Psoas muscle (tissue), 8 donors: ENCODE measurements around the gene TRAF3. TPM values are rescaled to one million over a fixed set of nuclear protein-coding genes. Genes with fewer than 3 reads are reported as not detected.
"Not testable (repeated sequence)": the region's sequence is repeated elsewhere in the genome, so short reads cannot be mapped to it uniquely, and the experiment has no call there.

Experiments used
- ATAC-seq, 4 donors: fragments of 200-7000 bp; cut with Tn5 transposase; one replicate each; pipeline ENCODE4 v1.9.1; 2020; ENCODE audit warnings: moderate library complexity in 3 of 4, mild to moderate bottlenecking in 2 of 4
- DNase-seq, 2 donors: peaks; one replicate each; pipeline ENCODE4 v3.0.0-alpha.2; 2020
- H3K27ac ChIP-seq: fragments of 200-600 bp; one replicate; pipeline ENCODE4 v1.8.0; 2022
- H3K27me3 ChIP-seq, 3 donors: fragments of 200-600 bp in 1 of 3; one replicate each; pipeline versions ENCODE4 v1.6.1 to v1.8.0; 2013 to 2022; ENCODE audit warnings: low read length in 2 of 3, mild to moderate bottlenecking in 2 of 3, moderate library complexity in 1 of 3; ENCODE audit not compliant: insufficient read depth in 3 of 3
- H3K36me3 ChIP-seq, 2 donors: fragments of 200-600 bp in 1 of 2; one replicate each; pipeline versions ENCODE4 v1.6.1 to v1.8.0; 2013 to 2022; ENCODE audit warnings: low read depth in 1 of 2, mild to moderate bottlenecking in 1 of 2, moderate library complexity in 1 of 2; ENCODE audit not compliant: insufficient read depth in 1 of 2
- H3K4me1 ChIP-seq: fragments of 200-600 bp; one replicate; pipeline ENCODE4 v1.8.0; 2022
- H3K4me3 ChIP-seq: fragments of 200-600 bp; one replicate; pipeline ENCODE4 v1.8.0; 2022; ENCODE audit warnings: mild to moderate bottlenecking
- H3K9me3 ChIP-seq: fragments of 200-600 bp; one replicate; pipeline ENCODE4 v1.8.0; 2022
- WGBS, 3 donors: extraction: QIAGEN DNeasy Blood & Tissue Kit; methylation state at CpG; one replicate each; pipeline versions ENCODE4 v1.1.6 to v1.1.7; 2013; 5-methylcytosine and 5-hydroxymethylcytosine counted together
- intact Hi-C, 2 donors: fragments of 100-400 bp; cut with DNase I; formaldehyde crosslinking; loops; one replicate each; pipeline versions ENCODE4 v1.11.0 to v1.14.2; 2022
- polyA plus RNA-seq, 3 donors: library from polyadenylated mRNA; stranded (reverse); fragments of 200-250 nt; gene quantifications; one replicate each; pipeline ENCODE4 v1.2.3, GENCODE V29; 2013
- total RNA-seq, 4 donors: library from RNA; stranded (reverse); fragmentation: NEBNext Ultra II Directional in 2 of 4; extraction: Animal tissue kit (Norgen Biotek cat#: 25700) in 2 of 4; gene quantifications; one replicate each; pipeline versions ENCODE4 v1.2.1 to v1.2.4, GENCODE V29; 2021 to 2023
- TF ChIP-seq, protein P1 (sequence below): fragments of 200-600 bp; IDR thresholded peaks from one replicate; pipeline ENCODE4 v1.8.0; 2022; ENCODE audit warnings: antibody characterized with exemption
- donor health status: healthy with polysubstance abuse.
- donor health status: DM: no; HTN: no; CAD: no; lungs with moderate emphysema.
- donor health status: Bipolar disorder and iron deficiency.
- donor health status: healthy.
- donor health status: DM: yes; HTN: yes; CAD: no.
- donor health status: DM: no; HTN: no; CAD: no.
- donor health status: DM: no; HTN: no; CAD: no.
- donor health status: DM: yes; HTN: yes; CAD: no.

Gene TRAF3
- total and polyA plus RNA-seq, 7 donors = 3.3 to 16.3 (median 8.1) TPM

DNA sequence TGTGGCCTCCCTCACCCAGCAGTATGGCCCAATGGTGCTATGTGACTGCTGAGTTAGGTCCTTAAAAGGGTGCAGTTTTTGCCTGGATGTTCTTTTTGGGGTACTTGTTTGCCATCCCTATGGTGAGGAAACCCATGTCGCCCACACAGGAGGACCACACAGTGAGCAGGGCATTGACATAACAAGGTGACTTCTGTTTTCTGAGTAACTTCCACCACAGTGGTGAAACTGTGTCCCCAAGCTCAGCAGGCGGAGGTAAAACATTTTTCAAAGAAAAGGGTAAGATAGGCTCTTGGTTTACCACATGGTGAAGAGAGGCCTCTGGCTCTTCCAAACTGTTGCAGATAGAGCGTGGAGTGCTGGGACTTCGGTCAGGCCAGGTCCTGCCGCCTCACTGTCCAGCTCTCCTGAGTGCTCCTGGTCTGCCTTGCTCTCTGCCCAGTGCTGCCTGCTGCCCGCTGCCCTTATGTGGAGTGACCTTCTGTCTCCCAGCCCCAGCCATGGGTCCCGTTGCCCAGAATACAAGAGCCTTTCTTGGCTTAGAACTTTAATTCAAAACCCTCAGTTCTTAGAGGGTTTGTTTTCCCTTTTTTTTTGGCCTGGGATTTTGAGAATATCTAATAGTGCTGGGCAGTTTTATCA, 54.0 kb downstream of the TRAF3 start:
- ATAC-seq = no peak
- Histone ChIP-seq H3K27ac (no peak overlapping the region), H3K4me3 (no peak overlapping the region), H3K4me1 (peaks cover 11% of the 10 kb centered on the region), H3K9me3 (no peaks in the 10 kb centered on the region), H3K27me3 (no peaks in the 10 kb centered on the region), H3K36me3 (no peaks in the 10 kb centered on the region)
- TF ChIP-seq, protein P1, sequence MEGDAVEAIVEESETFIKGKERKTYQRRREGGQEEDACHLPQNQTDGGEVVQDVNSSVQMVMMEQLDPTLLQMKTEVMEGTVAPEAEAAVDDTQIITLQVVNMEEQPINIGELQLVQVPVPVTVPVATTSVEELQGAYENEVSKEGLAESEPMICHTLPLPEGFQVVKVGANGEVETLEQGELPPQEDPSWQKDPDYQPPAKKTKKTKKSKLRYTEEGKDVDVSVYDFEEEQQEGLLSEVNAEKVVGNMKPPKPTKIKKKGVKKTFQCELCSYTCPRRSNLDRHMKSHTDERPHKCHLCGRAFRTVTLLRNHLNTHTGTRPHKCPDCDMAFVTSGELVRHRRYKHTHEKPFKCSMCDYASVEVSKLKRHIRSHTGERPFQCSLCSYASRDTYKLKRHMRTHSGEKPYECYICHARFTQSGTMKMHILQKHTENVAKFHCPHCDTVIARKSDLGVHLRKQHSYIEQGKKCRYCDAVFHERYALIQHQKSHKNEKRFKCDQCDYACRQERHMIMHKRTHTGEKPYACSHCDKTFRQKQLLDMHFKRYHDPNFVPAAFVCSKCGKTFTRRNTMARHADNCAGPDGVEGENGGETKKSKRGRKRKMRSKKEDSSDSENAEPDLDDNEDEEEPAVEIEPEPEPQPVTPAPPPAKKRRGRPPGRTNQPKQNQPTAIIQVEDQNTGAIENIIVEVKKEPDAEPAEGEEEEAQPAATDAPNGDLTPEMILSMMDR = no peak
- WGBS, 3 donors = 87 to 95% (median 91%) methylated on average over 7 of the region's 7 CpGs
- no peak for DNase-seq
- intact Hi-C loops = no loop called here

- TF ChIP-seq, protein P1 = no peak
- DNase-seq = no peak
- peaks cover 11% of the 10 kb centered on the region for H3K4me1 ChIP-seq
- intact Hi-C loops = no loop called here
- no peak overlapping the region for H3K4me3 ChIP-seq
- no peaks in the 10 kb centered on the region for H3K36me3 ChIP-seq
- WGBS, 3 donors = 87 to 93% (median 89%) methylated on average over 7 of the region's 7 CpGs
- H3K27me3 ChIP-seq = no peaks in the 10 kb centered on the region
- no peaks in the 10 kb centered on the region for H3K9me3 ChIP-seq
- no peak for ATAC-seq
- no peak overlapping the region for H3K27ac ChIP-seq
Measured at GRCh38 chr14:102833341-102833740, 56.1 kb downstream of the TRAF3 start.

- peaks cover 11% of the 10 kb centered on the region for H3K4me1 ChIP-seq
- no peaks in the 10 kb centered on the region for H3K27me3 ChIP-seq
Measured at GRCh38 chr14:102833991-102834390, 56.7 kb downstream of the TRAF3 start.

GRCh38 chr14:102835959-102836358, 58.7 kb downstream of the TRAF3 start:
- H3K4me3 ChIP-seq = no peak overlapping the region
- ATAC-seq (peak in 1 of 4 donors; percentile 29), DNase-seq (no peak)
- no peaks in the 10 kb centered on the region for H3K27me3 ChIP-seq
- intact Hi-C loops = no loop called here
- no peaks in the 10 kb centered on the region for H3K9me3 ChIP-seq
- WGBS, 3 donors = 76 to 93% (median 83%) methylated on average over 5 of the region's 5 CpGs
- H3K27ac ChIP-seq = no peak overlapping the region
- H3K36me3 ChIP-seq = no peaks in the 10 kb centered on the region
- peaks cover 11% of the 10 kb centered on the region for H3K4me1 ChIP-seq
- TF ChIP-seq, protein P1 = no peak

More at GRCh38 chr14:102833991-102834390, 56.7 kb downstream of the TRAF3 start:
- intact Hi-C loops = no loop called here
- WGBS, 3 donors = 95 to 98% (median 96%) methylated on average over 9 of the region's 9 CpGs
- H3K27ac ChIP-seq = no peak overlapping the region
- H3K9me3 ChIP-seq = no peaks in the 10 kb centered on the region
- TF ChIP-seq, protein P1 = no peak
- ATAC-seq = no peak
- no peaks in the 10 kb centered on the region for H3K36me3 ChIP-seq
- no peak overlapping the region for H3K4me3 ChIP-seq
- no peak for DNase-seq

DNA sequence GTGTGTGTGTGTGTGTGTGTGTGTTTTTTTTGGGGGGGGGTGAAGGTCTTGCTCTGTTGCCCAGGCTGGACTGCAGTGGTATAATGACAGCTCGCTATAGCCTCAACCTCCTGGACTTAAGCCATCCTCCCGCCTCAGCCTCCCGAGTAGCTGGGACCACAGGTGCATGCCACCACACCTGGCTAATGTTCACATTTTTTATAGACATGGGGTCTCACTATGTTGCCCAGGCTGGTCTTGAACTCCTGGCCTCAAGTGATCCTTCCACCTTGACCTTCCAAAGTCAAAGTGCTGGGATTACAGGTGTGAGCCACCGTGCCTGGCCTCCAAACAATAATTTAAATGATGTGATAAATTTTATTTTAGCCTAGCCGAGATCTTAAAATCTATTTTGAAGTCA, 59.9 kb downstream of the TRAF3 start:
- H3K27me3 ChIP-seq, DNase-seq, H3K36me3 ChIP-seq, H3K9me3 ChIP-seq, ATAC-seq, intact Hi-C loops, H3K27ac ChIP-seq, H3K4me3 ChIP-seq: not testable (repeated sequence)
- H3K4me1 ChIP-seq = peaks cover 11% of the 10 kb centered on the region
- 92 to 97% (median 94%) methylated on average over 5 of the region's 5 CpGs for WGBS, 3 donors
